Eye (tissue), 1 donor: ENCODE data around the gene SOS1.
A peak's percentile ranks its signal among the peaks of the same experiment; 100 is the strongest.

Source experiments
- DNase-seq: peaks from one replicate; pipeline ENCODE4 v3.0.0-alpha.2; 2015

Gene SOS1

DNA sequence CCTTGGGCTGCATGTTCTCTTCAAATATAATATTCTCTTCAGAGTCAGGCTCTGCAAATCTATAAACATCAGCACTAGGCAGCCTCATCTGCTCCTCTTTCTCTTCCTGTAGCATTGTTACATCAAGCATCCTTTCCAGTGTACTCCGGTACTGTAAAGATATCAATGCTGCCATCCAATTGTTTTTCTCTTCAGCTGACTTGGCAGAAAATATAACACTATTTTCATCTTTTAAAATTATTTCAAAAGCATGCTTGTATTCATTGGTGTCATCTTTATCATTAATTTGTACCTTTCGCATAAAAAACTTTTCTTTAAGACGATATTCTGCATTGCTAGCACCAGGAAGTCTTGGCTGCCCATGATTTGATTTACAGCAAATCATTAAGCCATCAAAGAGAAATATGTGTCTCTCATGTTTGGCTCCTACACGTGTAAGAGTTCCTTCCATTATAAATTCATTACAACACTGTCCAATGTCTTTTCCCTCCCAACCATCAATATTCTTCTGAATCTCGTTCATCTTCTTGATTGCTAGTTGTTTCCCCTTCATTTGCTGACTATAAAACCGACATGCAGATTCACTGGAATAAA, 98.1 kb downstream of the SOS1 start:
- no peak for DNase-seq

DNA sequence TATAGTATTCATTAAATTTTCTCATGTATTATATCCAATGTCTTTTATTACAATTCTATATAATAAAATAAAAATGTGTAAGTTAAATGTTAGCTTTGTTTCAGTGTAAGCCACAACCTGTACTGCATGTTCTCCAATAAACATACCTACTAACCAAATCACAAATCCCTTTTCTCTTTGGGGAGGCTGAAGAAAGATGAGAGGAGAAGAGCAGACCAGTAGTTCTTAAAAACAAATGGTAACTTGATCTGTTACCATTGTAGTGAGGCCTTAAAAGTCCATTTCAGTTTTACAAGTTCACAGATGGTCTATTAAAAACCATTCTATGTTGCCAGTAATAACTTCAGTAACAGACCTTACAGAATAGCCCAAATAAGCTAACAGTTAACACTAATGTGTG, 100.5 kb downstream of the SOS1 start:
- no peak for DNase-seq

DNA sequence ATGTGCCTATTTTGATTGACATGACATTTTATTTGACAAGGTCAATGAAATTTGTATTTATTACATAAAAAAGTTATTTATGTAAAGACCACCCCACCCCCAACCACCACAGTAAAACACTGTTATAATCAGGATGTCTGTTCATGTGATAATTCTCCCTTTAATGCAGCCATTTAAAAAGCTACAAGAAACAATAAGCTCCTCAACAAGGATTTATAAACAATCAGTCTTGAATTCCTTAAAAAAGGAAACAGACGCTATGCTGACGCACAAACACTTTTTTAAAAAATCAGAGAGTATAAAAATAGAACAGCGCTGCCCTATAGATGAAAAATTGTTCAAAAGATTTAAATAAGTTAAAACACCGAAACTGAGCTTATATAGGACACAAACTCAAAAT, 102.2 kb downstream of the SOS1 start:
- no peak for DNase-seq

DNA sequence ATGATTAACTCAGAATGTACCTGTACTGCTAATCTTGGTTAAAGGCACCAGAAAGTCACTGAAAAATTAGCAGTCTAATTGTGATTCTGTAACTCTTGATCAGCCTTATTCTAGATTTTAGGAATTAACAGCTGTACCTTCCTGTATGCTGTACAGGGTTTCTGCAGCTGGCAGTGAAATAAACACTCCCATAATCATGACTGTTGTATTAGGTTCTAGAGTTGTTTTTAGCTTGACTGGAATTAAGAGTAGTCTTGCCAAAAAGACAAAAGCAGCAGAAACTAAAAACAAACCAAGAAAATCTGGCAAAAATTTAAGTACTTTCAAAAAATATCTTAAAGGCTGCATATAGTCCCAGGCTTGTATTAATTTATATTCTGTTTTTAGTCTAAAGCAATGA, 103.5 kb downstream of the SOS1 start:
- DNase-seq = no peak

DNA sequence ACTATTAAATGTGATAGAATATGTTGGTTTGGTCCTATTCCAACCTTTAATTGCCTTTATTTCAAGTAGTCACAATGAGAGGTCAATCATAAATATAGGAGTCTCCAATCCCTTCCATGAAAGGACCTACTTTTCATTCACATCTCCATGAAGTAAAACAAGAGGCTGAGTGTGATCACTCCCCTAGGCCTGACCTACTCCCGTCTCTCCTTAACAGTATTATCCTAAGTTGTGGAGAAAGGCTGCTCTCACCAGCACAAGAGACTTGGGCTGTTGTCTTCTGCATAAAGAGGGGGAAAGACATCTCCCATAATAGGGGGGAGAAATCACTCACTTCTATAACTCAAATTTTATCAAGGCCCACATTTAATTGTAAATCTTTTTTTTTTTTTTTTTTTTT, 105.4 kb downstream of the SOS1 start:
- DNase-seq = no peak

DNA sequence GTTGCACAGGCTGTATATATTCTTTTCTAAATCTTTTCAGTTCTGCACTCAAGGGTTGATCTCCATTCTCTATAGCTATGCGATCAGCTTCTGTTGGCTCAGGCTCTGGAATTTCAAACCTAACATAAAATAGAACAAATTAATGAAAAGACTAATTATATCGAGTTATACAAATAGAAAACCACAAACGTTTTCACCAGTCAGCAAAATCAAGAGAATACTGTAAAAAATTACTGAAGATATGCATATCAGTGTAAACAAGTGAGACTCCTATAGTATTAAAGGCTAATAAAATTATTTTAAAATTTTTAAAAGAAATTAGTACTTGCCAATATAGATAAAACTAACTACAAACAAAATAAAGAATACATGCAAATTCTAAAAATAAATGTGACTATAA, 107.0 kb downstream of the SOS1 start:
- no peak for DNase-seq

DNA sequence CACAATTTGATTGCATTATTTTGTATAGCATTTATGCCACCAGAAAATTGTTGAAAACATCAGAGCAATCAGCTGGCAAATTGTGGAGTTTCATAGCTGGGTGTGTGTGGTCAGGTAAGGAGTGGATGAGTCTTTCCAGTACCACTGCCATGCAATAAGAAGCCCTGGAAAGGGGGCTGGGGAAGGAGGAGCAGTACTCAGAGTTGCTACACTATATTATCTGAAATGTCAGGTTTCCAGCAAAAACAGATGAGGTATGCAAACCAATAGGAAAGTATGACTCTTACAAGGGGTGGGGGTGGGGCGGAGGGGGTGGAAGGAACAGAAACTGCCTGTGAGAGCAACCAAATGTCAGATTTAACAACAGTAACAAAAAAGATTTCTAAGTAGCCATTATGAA, 112.2 kb downstream of the SOS1 start:
- DNase-seq = no peak

DNA sequence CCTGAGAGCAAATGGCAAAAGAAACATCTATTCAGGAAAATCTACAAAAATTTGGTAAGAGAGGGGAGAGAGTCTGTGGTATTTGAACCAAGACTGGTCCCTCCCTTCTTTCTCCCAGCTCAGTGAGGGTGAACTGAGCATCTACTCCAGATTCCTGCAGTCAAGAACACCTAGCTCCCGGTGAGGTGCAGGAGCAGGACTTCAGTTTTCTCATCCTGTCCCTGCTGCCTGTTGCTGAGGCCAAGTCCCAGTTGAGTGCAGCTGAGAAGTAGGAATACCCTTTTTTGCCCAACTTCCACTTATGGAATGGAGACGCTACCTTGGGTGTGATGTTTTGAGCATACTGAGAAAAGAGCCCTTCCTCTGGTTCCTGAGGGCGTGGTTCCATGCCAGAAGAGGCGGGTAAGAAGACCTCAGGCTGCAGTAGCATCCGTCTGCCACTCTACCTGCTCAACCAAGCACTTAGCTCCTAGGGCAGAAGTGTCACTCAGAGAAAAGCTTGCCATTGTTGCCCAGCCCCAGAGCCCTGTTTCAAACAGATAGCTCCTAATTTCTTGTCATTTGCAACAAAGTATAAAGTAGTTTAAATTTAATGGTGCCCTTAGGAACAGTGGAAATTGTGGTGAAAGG, 112.9 kb downstream of the SOS1 start:
- no peak for DNase-seq

DNA sequence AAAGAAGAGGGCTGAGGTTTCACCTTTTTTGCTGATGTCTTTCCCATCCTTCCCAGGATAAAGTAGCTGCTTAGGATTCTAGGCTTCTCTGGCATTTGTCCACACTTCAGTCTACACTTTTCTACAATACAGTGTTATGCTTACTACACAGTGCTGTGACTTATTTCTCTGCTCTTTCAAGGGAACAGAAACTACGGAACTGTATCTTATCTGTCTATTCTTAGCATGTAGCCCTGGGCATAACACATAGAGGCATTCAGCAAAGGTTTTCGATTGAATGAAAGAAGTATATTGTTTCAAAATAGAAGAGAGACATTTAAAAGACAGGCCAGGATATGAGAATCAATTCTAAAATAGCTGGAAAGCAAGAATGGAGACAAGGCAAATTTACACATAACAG, 120.3 kb downstream of the SOS1 start:
- DNase-seq = no peak

DNA sequence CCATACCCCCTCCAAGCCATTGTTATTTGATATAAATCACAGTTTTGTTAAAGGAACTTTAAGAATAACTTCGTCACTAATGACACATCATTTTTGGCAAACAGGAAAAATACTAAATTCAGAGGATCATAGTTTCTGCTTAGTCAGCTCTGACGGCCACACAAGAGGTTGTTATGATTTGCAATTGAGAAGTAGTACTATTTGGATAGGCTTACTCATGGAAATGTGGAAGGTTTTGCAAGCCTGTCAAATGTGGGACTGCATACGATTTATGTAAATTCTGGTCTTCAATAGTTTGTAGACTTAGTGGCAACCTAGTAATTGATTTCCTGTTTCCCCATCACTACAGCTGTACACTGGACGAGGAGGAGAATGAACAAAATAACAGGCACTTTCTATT, 123.1 kb downstream of the SOS1 start:
- DNase-seq = peak; percentile 34

DNA sequence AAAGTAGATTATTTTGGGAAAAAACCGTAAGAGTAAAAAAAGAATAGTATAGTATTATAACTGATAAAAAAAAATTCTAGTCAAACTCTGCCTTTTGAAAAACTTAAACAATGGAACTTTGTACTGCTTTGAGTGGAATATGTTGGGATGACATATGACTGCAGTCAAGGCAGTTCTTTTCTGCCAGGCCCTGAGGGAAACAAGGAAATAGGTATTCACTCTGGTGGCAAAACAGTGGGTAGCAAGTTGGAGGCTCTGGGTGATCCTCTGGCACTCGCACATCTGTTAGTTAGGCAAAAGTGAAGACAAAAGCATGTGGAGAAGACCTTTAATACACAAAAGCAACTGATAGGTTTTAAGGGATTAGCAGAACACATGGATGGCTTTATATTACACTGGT, 129.0 kb downstream of the SOS1 start:
- DNase-seq = no peak

DNA sequence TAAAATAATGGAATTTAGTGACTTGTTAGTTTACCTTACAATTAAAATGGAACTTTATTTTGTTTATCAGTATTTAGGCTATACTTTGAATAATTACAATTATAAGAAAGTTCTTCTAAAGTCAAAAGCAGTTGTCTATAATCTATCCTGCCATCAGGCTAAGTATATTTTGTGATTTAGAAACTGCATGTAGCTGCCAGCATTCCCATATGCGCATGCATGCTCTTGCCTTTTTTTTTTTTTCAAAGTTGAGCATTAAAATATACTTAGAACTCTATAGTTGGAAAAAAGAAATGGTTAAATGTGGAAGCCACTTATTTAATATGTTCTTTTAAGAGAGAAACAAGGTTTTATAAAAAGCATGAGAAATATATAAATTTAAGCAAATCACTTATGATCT, 132.1 kb downstream of the SOS1 start:
- no peak for DNase-seq

DNA sequence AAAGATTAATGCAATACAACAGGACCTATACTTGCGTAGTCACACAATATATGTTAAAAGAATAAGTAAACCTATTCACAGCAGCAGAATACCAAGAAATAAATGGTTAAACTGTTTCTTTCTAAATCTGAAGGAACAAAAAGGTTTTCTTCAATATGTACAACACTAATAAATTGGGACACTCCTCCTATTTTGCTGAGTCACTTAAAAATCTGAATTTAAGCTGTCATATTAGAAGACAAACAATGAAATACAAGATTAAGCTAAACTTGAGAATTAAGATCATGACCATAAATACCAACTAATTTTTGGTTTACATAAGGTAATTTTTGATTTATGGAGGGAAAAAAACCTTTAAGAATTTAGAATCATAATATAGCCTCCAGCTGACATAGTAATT, 138.4 kb downstream of the SOS1 start:
- DNase-seq = no peak

DNA sequence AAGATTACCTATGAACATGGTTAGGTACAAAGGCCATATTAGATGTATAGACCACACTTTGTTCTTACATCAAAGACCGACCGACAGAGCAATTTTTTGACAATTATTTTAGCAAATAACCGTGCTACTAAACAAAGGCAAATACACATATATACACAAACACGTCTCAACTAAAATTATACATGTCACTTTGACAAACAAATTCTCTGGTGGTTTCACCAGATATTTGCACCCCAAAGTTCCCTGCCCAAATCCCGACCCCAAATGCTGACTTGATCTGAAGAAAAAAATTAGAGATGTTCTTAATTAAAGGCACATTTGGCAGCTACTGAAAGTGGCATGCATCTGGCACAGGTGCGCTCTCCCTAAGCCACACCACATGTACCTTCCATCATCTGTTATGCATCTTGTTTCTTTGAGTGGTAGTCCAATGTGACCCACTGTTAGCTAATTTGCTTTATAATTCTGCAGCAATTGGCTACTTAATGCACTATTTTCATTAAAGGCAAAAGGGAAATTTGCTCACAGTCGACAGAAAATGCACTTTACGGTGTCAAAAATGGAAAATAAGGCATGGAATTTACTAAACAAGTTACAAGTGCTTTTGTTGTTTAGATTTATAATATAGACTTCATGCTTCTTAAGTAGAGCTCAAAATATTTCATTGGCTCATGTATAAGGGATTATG, 139.0 kb downstream of the SOS1 start:
- DNase-seq = no peak

DNA sequence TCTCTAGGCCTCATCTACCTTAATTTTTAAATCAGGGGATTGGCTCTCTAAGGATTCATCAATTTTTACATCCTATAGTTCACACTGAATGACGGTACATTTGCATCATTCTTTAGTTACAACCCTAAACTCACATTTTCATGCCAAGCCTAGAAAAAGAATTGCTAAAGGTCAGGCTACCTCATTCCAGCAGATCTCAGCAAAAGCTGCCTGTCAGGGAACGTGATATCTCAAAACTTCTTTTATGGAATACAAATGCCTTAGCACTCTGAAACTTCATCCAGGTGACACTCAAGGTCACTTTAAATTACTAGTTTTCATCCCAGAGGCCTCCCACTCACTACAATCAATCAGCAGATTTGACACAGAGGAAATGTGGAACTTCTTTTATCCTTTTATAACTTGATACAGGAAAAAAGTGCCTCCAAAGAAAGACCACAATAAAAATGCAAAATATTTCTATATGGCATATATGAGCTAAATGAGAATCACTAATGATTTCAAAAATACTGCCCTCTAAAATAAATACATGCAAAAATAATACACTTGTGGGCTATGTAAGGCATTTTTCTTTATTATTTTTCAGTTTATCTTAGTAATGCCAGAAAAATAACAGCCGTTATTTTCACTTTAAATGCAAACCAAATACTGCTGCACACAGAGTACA, 139.7 kb downstream of the SOS1 start:
- no peak for DNase-seq

DNA sequence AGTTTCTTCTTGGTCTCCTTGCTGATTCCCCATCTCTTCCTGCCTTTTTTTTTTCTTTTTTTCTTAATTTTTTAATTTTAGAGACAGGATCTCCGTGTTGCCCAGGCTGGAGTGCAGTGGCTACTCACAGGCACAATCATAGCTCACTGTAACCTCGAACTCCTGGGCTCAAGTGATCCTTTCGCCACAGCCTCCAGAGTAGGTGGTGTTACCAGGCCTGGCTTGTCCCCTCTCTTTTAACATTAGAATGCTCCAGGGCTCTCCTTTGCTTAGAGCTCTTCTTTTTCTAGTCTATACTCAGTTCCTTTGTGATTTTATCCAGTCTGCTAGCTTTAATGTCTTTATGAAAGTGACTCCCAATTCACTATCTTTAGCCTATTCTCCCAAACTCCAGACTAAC, 141.9 kb downstream of the SOS1 start:
- no peak for DNase-seq

DNA sequence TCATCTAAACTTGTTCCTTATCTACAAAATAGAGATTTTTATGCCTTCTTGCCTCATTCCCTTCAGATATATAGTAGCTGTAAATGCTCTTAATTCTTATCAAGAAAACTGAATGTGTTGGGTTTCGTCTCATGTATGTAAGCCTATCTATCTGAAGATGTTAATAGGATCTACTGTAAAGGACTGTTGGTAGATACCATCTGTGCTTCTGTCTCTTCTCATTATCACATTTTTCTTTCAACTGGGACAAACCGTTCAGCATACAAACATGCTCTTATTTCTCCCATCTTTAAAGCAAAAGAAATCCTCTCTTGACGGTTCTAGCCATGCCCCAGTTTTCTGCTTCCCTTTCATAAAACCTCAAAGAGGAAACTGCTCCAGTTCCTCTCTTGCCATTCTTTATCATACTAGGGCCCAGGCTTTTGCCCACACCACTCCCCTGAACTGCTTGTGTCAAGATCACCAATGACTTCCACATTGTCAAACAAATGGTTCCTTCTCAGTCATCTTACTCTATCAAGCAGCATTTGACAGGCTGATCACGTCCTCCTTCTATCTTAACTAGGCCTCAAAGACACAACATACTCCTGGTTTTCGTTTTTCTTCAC, 142.5 kb downstream of the SOS1 start:
- DNase-seq = no peak

DNA sequence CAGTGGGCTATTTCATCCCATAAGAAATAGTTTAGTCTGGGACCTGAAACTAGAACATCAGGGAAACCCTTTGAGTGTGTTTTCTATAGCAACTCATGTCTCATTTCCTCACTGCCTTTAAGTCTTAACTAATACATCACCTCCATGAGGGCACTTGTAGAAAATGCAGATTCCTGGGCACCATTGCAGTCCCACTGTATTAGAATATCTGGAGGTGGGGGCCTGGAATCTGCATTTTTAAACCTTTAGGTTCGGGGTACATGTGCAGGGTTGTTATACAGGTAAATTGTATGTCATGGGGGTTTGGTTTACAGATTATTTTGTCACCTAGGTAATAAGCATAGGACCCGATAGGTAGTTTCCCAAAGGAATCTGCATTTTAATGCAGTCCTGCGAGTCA, 143.8 kb downstream of the SOS1 start:
- DNase-seq = no peak

DNA sequence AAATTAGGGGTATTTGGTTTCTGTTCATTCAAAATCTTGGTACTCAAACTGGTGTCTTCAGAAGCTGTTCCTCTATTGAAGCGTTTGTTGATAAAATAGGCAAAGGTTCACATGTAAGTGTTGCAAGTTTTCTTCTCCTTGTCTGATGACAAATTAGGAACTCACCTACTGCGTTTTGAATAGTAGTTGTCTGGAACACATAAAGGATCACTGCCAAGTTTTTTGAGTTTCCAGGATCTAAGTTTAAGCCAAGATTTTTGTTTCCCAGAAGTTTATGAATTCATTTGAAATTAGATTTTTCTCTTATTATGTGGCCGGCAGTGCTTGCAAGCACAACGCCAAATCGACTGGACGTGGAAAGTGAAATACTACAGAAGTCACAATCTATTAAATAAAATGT, 145.8 kb downstream of the SOS1 start:
- DNase-seq = no peak

DNA sequence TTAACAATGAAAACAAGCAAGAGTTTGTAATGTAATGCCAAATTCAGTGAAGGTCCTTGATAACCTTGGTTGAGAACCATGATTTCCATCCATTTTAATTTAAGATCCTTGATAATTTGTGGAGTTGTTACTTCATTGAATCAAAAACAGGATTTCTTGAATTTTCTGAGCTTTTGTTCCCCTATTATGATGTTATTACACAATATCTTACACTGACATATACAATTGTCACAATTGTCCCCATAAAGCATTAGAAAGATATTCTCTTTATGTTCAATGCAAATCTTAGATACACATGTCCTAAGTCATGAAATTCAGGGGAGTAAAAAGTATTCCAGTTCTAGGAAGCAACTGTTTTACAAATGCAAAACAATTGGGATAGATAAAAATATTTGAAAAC, 147.6 kb downstream of the SOS1 start:
- no peak for DNase-seq

DNA sequence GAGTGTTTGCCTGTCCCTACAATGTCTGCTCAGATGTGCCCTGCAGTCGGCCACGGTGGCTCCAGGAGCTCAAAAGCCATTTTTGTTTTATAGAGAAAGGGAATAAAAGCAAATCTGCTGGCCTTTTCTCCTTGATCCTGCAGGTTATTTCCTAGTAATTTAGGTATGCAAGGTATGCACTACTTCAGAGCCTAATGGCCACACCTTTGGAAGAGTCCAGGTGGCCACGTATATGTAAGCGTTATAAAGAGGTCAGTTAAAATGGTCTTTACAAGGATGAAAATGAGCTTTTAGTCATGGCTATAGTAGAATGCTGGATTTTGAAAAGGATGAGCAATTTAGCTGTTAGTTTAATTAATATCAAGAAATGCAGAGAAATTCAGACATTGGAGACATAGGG, 149.5 kb downstream of the SOS1 start:
- no peak for DNase-seq

DNA sequence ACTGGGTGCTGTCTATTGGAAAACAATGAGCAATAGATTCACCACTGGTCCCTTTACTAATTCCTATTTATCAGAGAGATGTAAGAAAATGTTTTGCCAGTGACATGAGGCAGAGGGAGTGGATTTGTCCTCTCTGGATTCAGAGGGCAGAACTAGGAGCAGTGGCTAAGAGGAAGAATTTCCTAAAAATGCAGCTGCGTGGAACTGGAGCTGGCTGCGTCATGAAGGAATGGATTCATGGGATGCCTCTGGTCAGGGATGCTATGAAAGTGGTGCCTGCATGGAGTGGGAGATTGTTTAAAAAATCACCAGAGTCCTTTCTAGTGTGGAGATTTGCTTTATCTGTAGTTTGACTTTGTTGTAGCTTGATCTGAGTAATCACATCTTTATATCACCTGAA, 152.8 kb downstream of the SOS1 start:
- no peak for DNase-seq

DNA sequence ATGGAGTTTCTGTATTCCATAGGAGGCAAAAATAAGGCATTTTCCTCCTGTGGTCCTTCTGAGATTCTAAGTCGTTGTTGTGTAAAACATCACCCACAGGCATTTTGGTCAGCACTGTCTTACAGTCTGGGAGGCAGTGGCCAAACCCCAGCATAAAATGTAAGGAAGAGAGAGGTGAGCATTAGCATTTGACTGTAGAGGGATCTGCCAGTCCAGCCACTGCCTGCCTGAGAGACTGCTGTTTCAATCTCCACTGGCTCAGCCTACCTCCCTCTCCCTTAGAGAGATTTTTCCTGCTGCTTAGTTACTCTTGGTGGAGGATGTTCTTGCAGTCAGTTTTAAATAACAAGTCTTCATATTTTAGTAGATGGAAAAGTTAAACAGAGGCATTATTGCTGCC, 154.2 kb downstream of the SOS1 start:
- no peak for DNase-seq

DNA sequence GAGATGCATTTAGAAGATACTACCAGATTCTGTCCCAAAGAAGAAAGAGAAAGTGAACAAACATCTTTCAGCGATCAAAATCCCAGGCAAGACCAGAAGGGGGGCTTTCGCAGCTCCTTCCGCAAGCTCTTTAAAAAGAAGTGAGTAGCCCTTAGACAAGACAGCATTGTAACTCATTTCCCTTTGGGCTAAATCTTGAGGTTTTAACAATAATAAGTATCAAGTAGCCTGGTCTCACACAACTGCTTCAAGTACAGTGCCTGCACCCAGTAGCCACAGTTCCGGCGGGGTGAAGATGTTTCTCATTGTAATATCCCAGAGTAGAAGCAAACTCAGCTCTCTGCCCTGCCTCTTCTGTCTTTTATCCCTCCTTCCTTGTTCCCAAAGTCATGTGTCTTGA, 154.8 kb downstream of the SOS1 start:
- DNase-seq = no peak
